ENCODE results near the gene RASGEF1C.

Gene RASGEF1C

DNA sequence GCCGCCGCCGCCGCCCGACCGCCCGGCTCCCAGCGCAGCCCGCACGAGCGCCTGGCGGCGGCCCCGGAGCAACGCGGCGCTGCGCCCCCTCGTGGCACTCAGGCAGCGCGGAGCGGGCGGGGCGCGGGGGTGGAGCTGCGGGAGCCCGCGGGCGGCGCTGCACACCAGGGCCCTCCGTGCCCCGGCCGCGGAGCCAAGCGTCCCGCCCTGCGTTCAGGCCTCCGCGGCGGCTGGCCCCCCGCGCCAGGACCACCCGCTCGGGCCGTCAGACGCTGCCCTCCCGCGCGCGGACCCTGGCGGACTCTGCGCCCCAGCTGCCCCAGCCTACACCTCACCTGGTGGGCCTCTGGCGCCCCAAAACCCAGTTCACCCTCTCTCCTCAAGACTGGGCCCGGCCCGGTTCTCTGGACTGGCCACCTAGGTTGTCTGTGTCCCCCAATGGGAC, at the start of gene RASGEF1C:
Gene RASGEF1C (minus strand): TSS at position 75 of the 445 bp plus-strand sequence. CDS start 71,159 bp downstream, outside the sequence.
- peak; percentile 40 to 57 for DNase-seq (ENCODE audit: low read depth in 2 of 2)

DNA sequence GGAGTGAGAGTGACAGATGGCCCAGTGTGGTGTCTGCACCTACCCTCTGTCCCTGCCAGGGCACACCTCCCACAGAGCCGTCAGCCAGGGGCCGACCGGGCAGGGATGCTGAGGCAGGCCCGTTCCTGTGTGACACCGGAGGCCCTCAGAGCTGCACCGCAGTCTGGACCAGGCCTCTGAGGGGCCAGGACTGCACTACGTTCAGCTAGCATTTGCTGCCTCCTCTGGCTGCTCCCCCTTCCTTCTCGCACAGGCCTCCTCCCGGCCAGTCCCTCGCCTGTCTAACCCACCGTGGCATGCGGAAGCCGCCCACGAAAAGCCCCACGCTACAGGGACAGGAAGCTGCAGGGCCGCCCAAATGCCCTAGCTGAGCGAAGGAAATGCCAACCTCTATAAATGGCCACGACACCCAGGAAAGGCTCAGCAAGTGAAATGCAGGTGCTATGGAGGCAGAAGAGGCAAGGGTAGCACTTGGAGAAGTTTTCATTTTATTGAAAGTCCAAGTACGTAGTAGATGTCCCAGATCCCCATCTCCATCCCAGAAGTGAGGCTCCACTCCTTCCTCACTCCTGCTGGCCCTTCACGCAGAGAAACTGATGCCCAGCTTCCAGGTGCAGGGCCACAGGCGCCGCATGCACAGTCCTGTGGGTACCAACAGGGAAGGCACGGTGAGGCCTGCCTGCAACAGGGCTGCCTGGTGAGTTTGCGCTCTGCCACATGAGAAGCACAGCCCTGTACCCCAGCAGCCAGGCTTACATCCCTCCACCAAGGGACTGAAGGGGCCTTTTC, 44.2 kb upstream of the RASGEF1C start:
- DNase-seq (ENCODE audit: low read depth in 2 of 2): no peak

DNA sequence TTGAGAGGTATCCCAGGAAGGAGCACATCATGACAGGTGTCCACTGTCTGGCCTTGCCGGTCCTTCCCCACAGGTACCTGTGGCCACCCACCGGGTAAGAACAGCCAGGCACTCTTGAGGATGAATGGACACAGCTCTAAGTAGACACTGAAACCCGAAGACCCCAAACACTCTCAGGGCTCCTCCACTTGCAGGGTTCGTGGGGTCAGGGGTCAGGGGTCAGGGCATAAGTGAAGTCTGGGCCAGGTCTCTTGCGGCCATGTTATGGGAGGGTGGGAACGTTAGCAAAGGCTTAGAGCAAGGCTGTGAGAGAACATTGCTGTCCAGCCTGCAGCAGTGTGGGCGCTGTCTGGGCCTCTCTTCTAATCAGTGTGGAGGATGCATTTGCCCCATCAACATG, 42.9 kb upstream of the RASGEF1C start:
- DNase-seq (ENCODE audit: low read depth in 2 of 2): no peak

DNA sequence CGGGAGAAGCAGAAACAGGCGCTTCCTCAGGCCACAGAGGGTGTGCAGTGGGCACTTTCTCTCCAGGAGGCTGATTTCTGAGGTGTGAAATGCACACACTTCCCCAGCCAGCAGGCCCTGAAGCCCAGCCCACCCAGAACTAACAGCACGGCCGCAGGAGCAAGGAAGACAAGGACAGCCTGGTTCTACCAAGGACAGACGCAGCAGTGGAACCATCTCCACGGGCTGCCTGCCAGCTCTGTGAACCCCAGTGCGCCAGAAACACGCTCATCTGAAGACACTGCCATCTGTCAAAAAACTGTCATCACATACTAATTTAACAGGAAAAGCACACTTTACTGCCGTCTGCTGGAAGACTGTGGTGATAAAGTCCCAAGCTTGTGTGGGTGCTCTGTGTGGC, 42.1 kb upstream of the RASGEF1C start:
- DNase-seq (ENCODE audit: low read depth in 2 of 2): no peak

DNA sequence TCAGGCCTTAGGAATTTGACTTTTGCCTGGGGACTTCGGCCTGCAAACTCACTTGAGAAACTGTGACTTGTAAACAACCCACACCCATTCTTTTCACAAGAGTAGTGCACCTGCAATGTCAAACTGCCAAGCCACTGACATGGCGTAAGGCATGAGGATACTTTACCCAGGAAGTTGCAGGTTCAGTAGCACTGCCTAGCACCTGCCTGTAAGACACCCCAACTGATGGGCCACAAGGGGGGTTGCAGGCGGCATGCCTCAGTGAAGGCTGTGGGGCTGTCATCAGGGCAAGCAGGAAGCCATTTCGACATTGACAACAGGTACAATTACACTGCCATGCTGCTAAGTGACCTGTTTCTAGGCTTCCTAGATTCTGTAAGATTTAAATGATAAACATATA, 41.3 kb upstream of the RASGEF1C start:
- no peak for DNase-seq (ENCODE audit: low read depth in 2 of 2)

DNA sequence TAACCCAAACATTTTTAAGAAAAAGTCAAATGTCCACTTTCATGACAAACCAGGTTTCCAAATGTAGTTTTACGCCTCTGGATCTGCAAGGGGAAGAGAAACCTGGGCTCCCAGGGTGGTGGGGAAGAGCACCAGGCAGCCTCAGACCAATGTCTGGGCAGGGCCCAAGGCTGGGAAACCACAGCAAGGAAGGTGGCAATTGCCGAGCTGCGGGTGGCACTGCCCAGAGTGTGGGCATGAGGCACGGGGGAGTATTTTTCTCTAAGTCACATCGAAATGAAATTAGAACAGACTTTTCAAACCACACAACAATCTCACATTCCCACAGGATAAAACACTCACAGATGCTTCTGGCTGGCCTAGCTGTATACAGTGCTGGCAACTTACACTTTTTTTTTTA, 32.6 kb upstream of the RASGEF1C start:
- DNase-seq (ENCODE audit: low read depth in 2 of 2): no peak

DNA sequence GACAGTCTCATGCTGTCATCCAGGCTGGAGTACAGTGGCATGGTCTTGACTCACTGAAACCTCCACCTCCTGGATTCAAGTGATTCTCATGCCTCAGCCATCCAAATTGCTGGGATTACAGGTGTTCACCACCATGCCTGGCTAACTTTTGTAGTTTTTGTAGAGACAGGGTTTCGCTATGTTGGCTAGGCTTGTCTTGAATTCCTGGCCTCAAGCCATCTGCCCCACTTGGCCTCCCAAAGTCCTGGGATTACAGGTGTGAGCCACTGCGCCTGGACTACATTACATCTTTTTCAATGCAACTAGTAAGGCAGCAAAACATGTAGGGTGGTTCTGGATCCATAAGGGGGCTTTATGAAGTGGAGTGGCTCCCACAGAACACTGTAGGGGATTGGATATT, 29.6 kb upstream of the RASGEF1C start:
- DNase-seq (ENCODE audit: low read depth in 2 of 2): no peak

DNA sequence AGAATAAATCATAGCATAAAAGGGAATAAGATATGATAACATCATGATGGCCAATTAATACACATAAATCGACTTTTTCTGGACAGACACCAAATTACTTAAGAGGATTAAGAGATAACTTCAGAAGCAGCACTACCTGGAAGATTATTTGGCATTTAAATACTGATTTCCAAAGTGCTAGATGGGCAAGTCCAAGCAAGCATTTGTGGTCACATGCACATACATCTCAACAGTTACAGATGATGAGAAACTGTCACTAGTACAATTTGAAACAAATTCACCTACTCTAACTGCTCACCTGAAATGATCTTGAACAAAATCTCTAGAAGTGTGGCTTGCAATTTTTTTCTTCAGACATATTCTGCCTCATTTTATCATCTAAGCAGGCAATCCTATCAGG, 26.8 kb upstream of the RASGEF1C start:
- DNase-seq (ENCODE audit: low read depth in 2 of 2): no peak

DNA sequence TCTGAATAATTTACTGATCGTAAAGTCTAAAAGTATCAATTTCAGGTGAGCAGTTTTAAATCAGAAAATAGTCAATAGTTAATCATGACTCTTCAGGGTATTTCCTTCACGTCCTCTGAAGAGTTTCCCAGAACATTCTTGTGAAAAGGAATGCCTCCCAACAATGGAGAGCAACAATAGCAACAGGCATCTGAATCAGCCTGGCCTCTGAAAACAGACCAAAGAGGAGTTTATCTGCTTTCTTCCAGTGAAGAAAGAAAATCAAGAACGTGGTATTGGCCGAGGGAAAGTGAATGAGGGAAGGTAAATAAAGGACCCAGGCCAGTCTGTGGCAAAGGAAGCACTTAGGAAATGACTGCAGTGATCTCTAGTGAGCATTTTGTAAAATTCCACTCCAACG, 26.1 kb upstream of the RASGEF1C start:
- no peak for DNase-seq (ENCODE audit: low read depth in 2 of 2)

DNA sequence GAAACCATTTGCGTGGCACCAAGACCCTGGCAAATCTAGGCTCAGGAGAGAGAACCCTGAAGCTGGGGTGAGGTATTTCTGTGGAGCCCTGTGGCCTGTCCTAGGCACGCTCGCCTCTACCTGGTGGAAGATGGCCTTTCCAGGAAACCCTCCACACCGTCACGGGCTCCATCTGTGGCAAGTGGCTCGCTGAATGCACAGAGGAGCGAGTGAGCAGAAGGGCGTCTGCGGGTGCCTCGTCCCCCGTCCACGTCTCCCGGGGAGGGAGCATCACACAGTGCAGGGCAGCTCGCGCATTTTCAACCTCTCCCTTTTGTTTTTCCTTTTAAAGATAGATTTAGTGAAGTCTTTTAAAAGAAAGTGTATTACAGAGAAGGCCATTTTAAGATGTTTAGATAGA, 25.3 kb upstream of the RASGEF1C start:
- DNase-seq (ENCODE audit: low read depth in 2 of 2): no peak

DNA sequence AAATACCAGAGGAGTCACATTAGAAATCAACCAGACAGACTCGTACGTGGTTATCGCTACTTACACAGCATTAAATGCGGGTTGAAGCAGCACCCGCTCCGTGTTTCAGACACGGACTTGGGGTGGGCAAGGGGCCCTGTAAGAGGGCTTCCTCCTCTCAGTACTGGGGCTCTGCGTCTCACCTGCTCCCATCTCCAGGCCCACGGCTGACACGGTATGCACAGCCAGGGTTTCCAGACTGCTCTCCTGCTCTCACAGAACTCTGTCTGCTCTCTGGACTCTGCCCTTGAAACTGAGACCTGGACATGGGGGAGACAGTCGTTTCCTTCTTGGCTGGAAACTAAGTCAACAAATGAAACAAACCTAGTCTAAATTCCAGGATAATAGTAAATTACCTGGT, 24.7 kb upstream of the RASGEF1C start:
- no peak for DNase-seq (ENCODE audit: low read depth in 2 of 2)

DNA sequence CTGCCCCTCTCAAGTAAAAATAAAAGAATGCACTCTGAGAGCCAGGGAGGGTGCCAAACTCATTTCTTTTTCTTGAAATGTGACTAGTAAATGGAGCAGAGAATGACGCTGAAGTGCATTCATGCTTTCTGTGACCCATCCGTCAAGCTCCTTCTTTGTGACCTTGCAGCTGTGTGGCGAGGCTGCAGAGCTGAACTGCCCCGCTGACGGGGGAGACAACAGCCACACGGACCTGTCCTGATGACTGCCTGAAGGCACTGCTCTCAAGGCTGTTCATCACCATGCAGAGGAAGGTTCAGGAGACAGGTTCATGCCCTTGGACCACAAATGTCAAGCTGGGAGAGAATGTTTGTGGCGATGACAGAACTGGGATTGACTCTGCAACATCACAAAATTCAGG, 21.0 kb upstream of the RASGEF1C start:
- DNase-seq (ENCODE audit: low read depth in 2 of 2): no peak

DNA sequence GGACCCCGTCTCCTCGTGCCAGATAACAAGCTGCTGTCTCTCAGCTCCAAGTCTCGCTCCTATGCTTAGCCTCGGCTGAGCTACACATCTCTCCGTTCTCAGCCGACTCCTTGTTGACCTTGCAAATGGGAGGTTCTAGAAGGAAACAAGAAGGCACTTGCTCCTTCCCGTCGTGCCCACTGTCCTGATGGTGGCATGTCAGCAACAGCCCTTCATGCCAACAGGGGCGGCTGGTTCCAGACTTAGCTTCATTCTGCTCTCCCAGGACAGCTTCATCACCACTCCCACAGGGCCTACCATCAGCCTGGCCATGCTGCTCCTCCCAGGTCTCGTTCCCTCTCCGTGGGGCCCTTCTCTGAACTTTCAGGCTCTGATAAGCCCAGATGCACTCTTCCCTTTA, 13.0 kb upstream of the RASGEF1C start:
- DNase-seq (ENCODE audit: low read depth in 2 of 2): no peak

DNA sequence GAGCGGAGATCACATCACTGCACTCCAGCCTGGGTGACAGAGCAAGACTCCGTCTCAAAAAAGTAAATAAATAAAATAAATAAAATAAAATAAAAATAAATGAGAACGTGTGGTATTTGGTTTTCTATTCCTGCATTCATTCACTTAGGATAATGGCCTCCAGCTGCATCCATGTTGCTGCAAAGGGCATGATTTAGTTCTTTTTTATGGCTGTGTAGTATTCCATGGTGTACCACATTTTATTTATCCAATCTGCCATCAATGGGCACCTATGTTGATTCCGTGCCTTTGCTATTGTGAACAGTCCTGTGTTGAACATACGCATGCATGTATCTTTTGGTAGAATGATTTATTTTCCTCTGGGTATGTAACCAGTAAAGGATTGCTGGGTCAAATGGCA, 8.8 kb upstream of the RASGEF1C start:
- DNase-seq (ENCODE audit: low read depth in 2 of 2): no peak

DNA sequence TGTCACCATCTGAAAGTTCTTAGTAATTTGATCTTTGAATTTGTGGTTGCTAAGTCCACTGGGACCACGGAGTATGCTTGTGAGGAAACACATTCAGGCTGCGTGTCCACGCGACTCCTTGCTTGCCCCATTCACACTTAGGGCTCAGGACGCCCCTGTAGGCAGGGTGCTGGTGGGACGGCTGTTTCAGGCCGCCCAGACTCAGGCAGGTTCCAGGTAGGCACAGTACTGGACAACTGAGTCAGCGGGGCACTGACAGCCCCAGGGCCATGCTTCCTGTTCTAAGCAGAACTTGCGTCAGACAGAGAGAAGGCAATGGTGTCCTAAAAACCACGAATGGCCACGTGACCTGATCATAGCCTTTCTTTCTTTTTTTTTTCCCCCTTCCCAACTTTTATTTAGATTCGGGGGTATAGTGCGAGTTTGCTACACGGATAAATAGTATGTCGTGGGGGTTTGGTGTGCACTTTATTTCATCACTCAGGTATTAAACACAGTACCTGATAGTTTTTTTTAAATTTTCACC, 7.7 kb upstream of the RASGEF1C start:
- no peak for DNase-seq (ENCODE audit: low read depth in 2 of 2)

DNA sequence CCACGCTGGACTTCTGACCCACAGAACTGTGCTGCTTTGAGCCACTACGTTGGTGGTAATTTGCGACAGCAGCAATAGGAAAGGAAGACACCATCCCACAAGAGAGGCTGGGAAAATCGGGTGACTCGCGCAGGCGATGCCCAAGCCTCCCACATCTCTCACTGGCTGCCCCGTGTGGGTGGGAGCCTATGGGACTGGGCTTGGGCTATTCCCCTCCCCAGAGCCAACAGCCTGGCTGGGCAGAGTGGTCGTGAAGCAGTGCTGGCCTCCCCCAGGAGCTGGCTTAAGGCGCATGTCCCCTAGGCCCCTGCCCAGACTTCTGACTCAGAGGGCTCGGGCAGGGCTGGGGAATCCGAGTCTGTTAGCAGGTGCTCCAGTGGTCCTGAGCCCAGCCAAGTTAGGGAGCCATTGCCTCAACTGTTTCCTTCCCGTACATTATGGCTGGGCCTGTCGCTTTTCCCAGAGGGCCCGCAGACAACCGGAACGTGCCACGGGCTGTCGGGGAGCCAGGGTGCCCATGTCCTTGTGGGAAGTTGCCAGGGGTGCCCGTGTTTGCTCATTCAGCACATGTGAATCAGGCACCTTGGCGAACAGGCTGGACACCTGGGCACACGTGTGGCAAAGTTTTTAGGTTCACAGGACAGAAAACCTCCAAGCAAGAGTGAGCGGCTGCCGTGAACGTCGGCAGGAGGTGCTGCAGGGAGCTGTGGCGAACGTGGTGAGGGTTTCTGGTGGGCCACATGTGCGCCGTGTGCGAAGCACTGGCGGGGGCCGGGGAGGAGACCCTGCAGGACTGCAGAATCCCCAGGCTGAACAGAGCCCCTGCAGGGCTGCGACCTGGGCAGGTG, 7.0 kb upstream of the RASGEF1C start:
- no peak for DNase-seq (ENCODE audit: low read depth in 2 of 2)

DNA sequence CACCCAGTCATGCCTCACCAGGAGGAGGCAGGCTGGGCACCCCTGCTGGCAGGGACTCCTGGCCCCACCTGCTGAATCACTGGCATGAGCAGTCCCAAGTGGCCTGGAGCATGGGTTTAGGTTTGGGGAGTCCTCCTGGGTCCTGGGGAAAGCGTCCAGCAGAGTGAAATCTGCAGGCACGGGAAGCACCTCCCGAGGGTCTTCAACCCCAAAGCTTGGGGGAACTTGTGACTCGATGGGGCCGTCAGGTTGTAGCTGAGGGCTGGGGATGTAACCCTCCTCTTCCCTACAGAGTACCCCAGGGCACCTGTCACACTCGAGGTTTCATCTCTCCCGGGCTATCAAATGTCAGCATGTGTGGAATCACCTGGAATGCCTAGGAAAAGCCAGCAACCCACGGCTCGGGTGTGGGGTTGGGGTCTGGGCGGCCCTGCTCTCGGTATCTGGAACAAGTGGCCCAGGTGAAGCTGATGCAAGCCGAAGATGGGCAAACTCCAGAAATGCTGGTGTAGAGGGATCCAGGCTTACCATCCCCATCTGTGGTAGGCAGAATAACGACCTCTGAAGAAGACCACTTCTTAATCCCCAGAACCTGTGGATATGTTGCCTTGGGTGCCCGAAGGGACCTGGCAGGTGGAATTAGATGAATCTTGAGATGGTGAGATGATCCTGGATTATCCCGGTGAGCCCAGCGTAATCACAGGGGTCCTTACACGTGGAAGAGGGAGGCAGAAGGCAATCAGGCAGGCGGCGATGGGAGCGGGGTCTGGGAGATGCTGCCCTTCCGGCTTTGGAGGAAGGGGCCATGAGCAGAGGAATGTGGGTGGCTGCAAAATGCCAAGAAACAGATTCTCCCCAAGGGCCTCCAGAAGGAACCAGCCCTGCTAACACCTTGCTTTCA, 6.1 kb upstream of the RASGEF1C start:
- no peak for DNase-seq (ENCODE audit: low read depth in 2 of 2)

DNA sequence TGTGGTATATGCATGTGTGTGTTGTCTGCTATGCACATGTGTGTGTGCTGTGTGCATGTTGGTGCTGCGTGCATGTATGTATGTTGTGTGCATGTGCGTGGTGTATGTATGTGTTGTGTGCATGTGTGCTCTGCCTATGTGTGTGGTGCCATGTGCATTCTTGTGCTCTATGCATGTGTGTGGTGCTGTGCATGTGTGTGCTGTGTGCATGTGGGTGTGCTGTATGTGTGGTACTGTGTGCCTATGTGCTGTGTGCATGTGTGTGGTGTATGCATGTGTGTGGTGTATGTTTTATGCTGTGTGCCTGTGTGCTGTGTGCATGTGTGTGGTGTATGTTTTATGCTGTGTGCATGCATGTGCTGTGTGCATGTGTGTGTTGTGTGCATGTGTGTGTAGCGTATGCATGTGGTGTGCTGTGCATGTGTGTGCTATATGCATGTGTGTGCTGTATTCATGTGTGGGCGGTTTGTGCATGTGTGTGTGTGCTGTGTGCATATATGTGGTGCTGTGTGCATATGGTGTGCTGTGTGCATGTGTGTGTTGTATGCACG, 4.7 kb upstream of the RASGEF1C start:
- no peak for DNase-seq (ENCODE audit: low read depth in 2 of 2)

DNA sequence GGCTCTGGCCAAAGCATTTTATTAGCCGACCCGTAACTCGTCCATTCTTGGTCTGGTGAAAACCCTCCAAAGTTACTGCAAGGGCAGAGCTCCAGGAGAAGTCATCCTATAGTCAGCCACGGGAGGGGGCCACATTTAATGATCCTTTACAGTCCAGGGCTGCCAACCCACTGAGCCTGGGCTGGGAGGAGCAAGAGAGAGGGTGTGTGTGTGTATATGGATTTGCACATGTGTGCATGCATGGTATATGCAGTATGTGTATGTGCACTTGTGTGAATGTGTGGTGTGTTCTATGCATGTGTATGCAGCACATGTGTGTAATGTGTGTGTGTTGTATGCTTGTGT, 4.2 kb upstream of the RASGEF1C start:
- DNase-seq (ENCODE audit: low read depth in 2 of 2): no peak

DNA sequence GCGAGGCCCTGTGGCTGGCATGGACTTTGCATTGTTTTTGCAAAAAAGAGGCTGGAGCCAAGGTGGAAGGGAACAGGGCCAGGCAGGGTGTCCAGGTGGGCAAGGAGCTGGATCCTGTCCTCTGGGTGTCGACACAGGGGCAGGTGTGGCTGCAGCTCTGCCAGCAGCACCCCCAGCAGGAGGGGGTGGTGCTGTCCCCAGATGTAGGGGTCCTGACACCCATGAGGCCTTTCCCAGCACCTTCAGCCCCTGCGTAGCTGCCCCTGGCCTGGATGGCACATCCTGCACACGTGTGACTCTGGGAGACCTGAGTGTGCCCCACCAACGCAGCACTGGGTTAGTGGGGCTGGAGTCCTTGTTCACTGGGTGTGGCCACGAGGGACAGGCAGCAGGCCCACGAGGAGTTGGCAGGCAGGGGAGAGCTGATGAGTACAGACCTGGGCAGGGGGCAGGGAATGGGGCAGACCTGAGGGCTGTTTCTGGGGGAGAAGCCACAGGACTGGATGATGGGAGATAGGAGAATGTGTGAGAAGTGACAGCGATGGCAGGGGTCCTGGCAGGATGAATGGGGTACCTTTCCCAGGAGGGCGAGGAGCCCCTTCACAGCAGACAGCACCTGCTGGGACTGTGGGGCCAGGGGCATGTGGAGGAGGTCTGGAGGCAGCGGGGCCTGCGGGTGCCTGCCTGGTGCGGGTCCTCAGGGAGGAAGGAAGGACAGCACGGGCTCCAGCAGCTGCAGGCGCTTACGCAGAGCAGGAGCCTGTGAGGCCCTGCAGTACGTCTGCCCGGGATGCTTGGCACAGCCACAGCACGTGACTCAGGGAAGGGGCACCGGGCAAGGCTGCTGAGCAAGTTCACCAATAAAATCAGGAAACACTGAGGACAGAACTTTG, 3.6 kb upstream of the RASGEF1C start:
- DNase-seq (ENCODE audit: low read depth in 2 of 2): no peak

DNA sequence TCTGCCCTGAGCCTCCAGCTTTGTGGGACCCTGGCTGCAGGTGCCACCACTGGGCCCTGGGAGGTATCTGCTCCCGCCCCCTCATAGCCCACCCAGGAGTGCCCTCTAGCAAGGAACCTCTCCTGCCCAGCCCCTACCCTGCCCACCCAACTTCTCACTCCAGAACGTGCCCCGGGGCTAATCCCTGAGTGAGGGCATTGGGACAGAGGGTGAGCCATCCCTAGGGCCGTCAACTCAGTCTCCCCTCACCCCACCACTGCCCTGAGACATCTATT, 2.7 kb upstream of the RASGEF1C start:
- DNase-seq (ENCODE audit: low read depth in 2 of 2): no peak
